IMR-90 (cell line): Measurements from ENCODE around the gene COLGALT1. TPM values are rescaled to one million over a fixed set of nuclear protein-coding genes. Genes with fewer than 3 reads are reported as not detected.

Experiments used
- ATAC-seq: fragments of 200-7000 bp; cut with Tn5 transposase; 2 replicates; pipeline ENCODE4 v1.9.1; 2020; ENCODE audit warnings: low read depth, mild to moderate bottlenecking, moderate library complexity
- BruUV-seq: library from RNA; stranded (reverse); fragments of 400-500 nt; replicated peaks from 2 replicates; lab custom pipeline; 2021; lab: Mats Ljungman, UMichigan
- CTCF ChIA-PET: fragments of 300-600 bp; formaldehyde crosslinking; extraction: SDS; loops from one replicate; lab custom pipeline; 2021; ENCODE audit warnings: antibody characterized with exemption; lab: Yijun Ruan, JAX
- POLR2A ChIA-PET: fragments of 300-600 bp; sonication (Branson Sonifier 250); formaldehyde crosslinking; loops from one replicate; lab custom pipeline; 2022; ENCODE audit warnings: antibody characterized with exemption; ENCODE audit not compliant: unreplicated experiment; lab: Charles Lee
- DNase-seq: peaks from one replicate; pipeline ENCODE4 v3.0.0; 2013
- H2AFZ ChIP-seq: replicated peaks from 2 replicates; pipeline ENCODE3; 2013; ENCODE audit warnings: low read length, mild to moderate bottlenecking; ENCODE audit not compliant: poor library complexity
- H2AK5ac ChIP-seq: 2 replicates; pipeline ENCODE4 v1.6.1; 2013; ENCODE audit warnings: low read depth, low read length, inconsistent platforms
- H2AK9ac ChIP-seq: replicated peaks from 2 replicates; pipeline ENCODE3; 2013; ENCODE audit warnings: mild to moderate bottlenecking, low read depth, low read length, moderate library complexity; ENCODE audit not compliant: poor library complexity
- H2BK120ac ChIP-seq: 2 replicates; pipeline ENCODE4 v1.6.1; 2013; ENCODE audit warnings: low read depth, low read length, inconsistent platforms
- H2BK15ac ChIP-seq: 3 replicates; pipeline ENCODE4 v1.6.1; 2013; ENCODE audit warnings: low read depth, low read length, inconsistent platforms
- H2BK20ac ChIP-seq: 2 replicates; pipeline ENCODE4 v1.6.1; 2013; ENCODE audit warnings: low read depth, mild to moderate bottlenecking, inconsistent platforms, low read length, moderate library complexity
- H2BK5ac ChIP-seq: 2 replicates; pipeline ENCODE4 v1.6.1; 2013; ENCODE audit warnings: mild to moderate bottlenecking, low read depth, low read length, inconsistent platforms; ENCODE audit not compliant: poor library complexity, severe bottlenecking
- H3K14ac ChIP-seq: replicated peaks from 2 replicates; pipeline ENCODE4 v1.6.1; 2013; ENCODE audit warnings: low read depth, low read length, inconsistent platforms
- H3K18ac ChIP-seq: 2 replicates; pipeline ENCODE4 v1.6.1; 2013; ENCODE audit warnings: low read depth, low read length, control low read depth
- H3K23ac ChIP-seq: 2 replicates; pipeline ENCODE4 v1.6.1; 2013; ENCODE audit warnings: low read depth, low read length, inconsistent platforms
- H3K27ac ChIP-seq: 2 replicates; pipeline ENCODE4 v1.5.1; 2013; ENCODE audit warnings: mild to moderate bottlenecking, control low read depth, low read length; ENCODE audit not compliant: insufficient read depth
- H3K27me3 ChIP-seq: 2 replicates; pipeline ENCODE4 v1.6.1; 2013; ENCODE audit warnings: low read length; ENCODE audit not compliant: control insufficient read depth, insufficient read depth
- H3K36me3 ChIP-seq: 2 replicates; pipeline ENCODE4 v1.6.1; 2013; ENCODE audit warnings: low read length, mixed read lengths; ENCODE audit not compliant: control insufficient read depth, insufficient read depth
- H3K4ac ChIP-seq: 2 replicates; pipeline ENCODE4 v1.6.1; 2013; ENCODE audit warnings: low read depth, low read length, inconsistent platforms
- H3K4me1 ChIP-seq: 2 replicates; pipeline ENCODE4 v1.6.1; 2013; ENCODE audit warnings: low read length, mixed read lengths; ENCODE audit not compliant: control insufficient read depth, insufficient read depth
- H3K4me2 ChIP-seq: 2 replicates; pipeline ENCODE4 v1.6.1; 2013; ENCODE audit warnings: low read depth, mild to moderate bottlenecking, control low read depth, low read length, moderate library complexity
- H3K4me3 ChIP-seq: 2 replicates; pipeline ENCODE4 v1.5.1; 2013; ENCODE audit warnings: low read depth, mild to moderate bottlenecking, control low read depth, low read length, moderate library complexity; ENCODE audit not compliant: insufficient read depth
- H3K56ac ChIP-seq: 2 replicates; pipeline ENCODE4 v1.6.1; 2013; ENCODE audit warnings: low read length, inconsistent platforms; ENCODE audit not compliant: insufficient read depth; ENCODE audit errors: extremely low read depth
- H3K79me1 ChIP-seq, 2 experiments: 2 replicates each; pipeline ENCODE4 v1.6.1; 2013; ENCODE audit warnings: low read length in 2 of 2, inconsistent platforms in 1 of 2, low read depth in 1 of 2
- H3K9ac ChIP-seq: 2 replicates; pipeline ENCODE4 v1.6.1; 2013; ENCODE audit warnings: low read depth, low read length, control low read depth
- H3K9me1 ChIP-seq: 2 replicates; pipeline ENCODE4 v1.6.1; 2013; ENCODE audit warnings: low read length, inconsistent platforms; ENCODE audit not compliant: insufficient read depth
- H3K9me3 ChIP-seq: 2 replicates; pipeline ENCODE4 v1.6.1; 2013; ENCODE audit warnings: low read length; ENCODE audit not compliant: control insufficient read depth, insufficient read depth
- H4K20me1 ChIP-seq: 2 replicates; pipeline ENCODE4 v1.6.1; 2013; ENCODE audit warnings: low read length, inconsistent platforms; ENCODE audit not compliant: insufficient read depth
- H4K5ac ChIP-seq: 2 replicates; pipeline ENCODE4 v1.6.1; 2013; ENCODE audit warnings: mild to moderate bottlenecking, low read depth, low read length, control low read depth
- H4K8ac ChIP-seq, 2 experiments: 2 replicates each; pipeline ENCODE4 v1.6.1; 2013; ENCODE audit warnings: low read depth in 2 of 2, low read length in 2 of 2, control low read depth in 1 of 2, inconsistent platforms in 1 of 2
- H4K91ac ChIP-seq: 2 replicates; pipeline ENCODE4 v1.6.1; 2013; ENCODE audit warnings: low read depth, low read length, inconsistent platforms; ENCODE audit not compliant: insufficient read depth
- BHLHE40 ChIP-seq: fragments of 150-350 bp; IDR thresholded peaks from 2 replicates; pipeline ENCODE4 v1.6.1; 2016; ENCODE audit warnings: mild to moderate bottlenecking, low read depth, low read length
- CHD1 ChIP-seq: IDR thresholded peaks from 2 replicates; pipeline ENCODE4 v1.6.1; 2012; ENCODE audit warnings: low read depth, low read length, improper control_type of control experiment
- MAFK ChIP-seq: IDR thresholded peaks from 2 replicates; pipeline ENCODE4 v1.6.1; 2012; ENCODE audit warnings: low read depth, low read length, improper control_type of control experiment
- MAZ ChIP-seq: IDR thresholded peaks from 2 replicates; pipeline ENCODE4 v1.6.1; 2012; ENCODE audit warnings: low read depth, mild to moderate bottlenecking, low read length, improper control_type of control experiment, moderate library complexity, borderline replicate concordance
- MXI1 ChIP-seq: IDR thresholded peaks from 2 replicates; pipeline ENCODE4 v1.6.1; 2012; ENCODE audit warnings: low read depth, mild to moderate bottlenecking, low read length, moderate library complexity, borderline replicate concordance
- POLR2A ChIP-seq: IDR thresholded peaks from 2 replicates; pipeline ENCODE4 v1.6.1; 2012; ENCODE audit warnings: mild to moderate bottlenecking, low read depth, low read length
- RAD21 ChIP-seq: IDR thresholded peaks from 2 replicates; pipeline ENCODE4 v1.6.1; 2012; ENCODE audit warnings: low read length, improper control_type of control experiment
- RCOR1 ChIP-seq: IDR thresholded peaks from 2 replicates; pipeline ENCODE4 v1.6.1; 2012; ENCODE audit warnings: mild to moderate bottlenecking, low read length, improper control_type of control experiment; ENCODE audit not compliant: insufficient replicate concordance
- RFX5 ChIP-seq: IDR thresholded peaks from 2 replicates; pipeline ENCODE4 v1.8.0; 2012; ENCODE audit warnings: low read depth, mild to moderate bottlenecking, low read length, moderate library complexity
- SMC3 ChIP-seq: fragments of 150-350 bp; IDR thresholded peaks from 2 replicates; pipeline ENCODE4 v1.6.1; 2016; ENCODE audit warnings: low read depth, mild to moderate bottlenecking, antibody characterized with exemption, low read length, moderate library complexity
- WGBS, 2 experiments: methylation state at CpG; one replicate each; pipeline versions ENCODE4 v1.1.5 to v1.1.7; 2013; ENCODE audit warnings: missing lambda C conversion rate in 2 of 2; ENCODE audit not compliant: insufficient read length in 1 of 2; ENCODE audit errors: extremely low coverage in 2 of 2; 5-methylcytosine and 5-hydroxymethylcytosine counted together
- dilution Hi-C: fragments of 300-500 bp; cut with HindIII; formaldehyde crosslinking; loops from one replicate; pipeline ENCODE4 v1.14.3; 2018; ENCODE audit warnings: low sequenced_read_pairs; ENCODE audit not compliant: unreplicated experiment
- in situ Hi-C: fragments of 300-500 bp; cut with MboI; formaldehyde crosslinking; loops from 3 replicates; pipeline ENCODE4 v1.14.3; 2019; ENCODE audit warnings: low sequenced_read_pairs, inconsistent platforms, mixed read lengths
- intact Hi-C: fragments of 100-400 bp; cut with micrococcal nuclease; formaldehyde crosslinking; loops from 2 replicates; pipeline ENCODE4 v1.10.0; 2022
- polyA plus RNA-seq, 3 experiments: library from polyadenylated mRNA; depleted of rRNA; stranded (reverse); fragments of >200 nt; gene quantifications; 2 replicates each; pipeline ENCODE4 v1.2.3, GENCODE V29; 2012; ENCODE audit warnings: low replicate concordance in 1 of 3
- total RNA-seq: library from RNA; depleted of rRNA; stranded (reverse); fragments of >200 nt; gene quantifications from 2 replicates; pipeline ENCODE4 v1.2.3, GENCODE V29; 2012
- TF ChIP-seq, protein P1 (sequence below): fragments of 150-350 bp; IDR thresholded peaks from 2 replicates; pipeline ENCODE4 v1.6.1; 2017; ENCODE audit warnings: mild to moderate bottlenecking, antibody characterized with exemption, low read length, low read depth
- TF ChIP-seq, protein P2 (sequence below): conservative IDR thresholded peaks from 2 replicates; pipeline ENCODE4 v1.5.1; 2012; ENCODE audit warnings: mild to moderate bottlenecking, low read depth, low read length, improper control_type of control experiment

The COLGALT1 gene
- total and polyA plus RNA-seq, 2 of the 4 experiments (the other 2 are of a cell fraction), result 77.1 to 117 TPM

DNA sequence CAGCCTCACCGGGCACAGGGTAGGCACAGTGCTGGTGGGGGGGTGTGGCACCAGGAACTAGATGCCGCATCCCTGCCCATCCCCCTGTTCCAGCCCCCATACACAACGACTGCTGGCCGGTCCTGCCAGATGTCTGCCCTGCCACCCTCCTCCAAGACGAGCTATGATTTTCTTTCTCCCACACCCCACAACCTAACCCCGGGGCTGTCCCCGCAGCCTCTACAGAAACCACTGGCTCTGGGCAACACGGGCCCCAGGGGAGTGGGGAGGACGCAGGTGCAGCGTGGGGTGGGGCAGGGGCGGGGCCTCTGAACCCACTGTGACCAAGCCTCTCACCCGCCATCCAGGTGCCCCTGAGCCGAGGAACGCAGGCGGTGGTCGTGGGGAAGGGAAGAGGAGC is 28.5 kb upstream of the COLGALT1 start:
- no peak overlapping the region for H3K18ac ChIP-seq
- H3K4ac ChIP-seq, result no peak overlapping the region
- H3K4me3 ChIP-seq, result no peak overlapping the region
- H4K8ac ChIP-seq, result no peak overlapping the region
- H3K9me1 ChIP-seq, result peaks cover 3% of the 10 kb centered on the region; the same call in 1 of the 2 replicates
- peaks cover 2% of the 10 kb centered on the region; the same call in 1 of the 2 replicates for H3K4me1 ChIP-seq
- no peak overlapping the region for H3K14ac ChIP-seq
- H3K27me3 ChIP-seq, result no peaks in the 10 kb centered on the region; the same call in 1 of the 2 replicates
- BruUV-seq, result no TSS peak
- H4K5ac ChIP-seq, result no peak overlapping the region
- ATAC-seq (no peak), DNase-seq (no peak)
- in situ Hi-C loops, result no loop called here
- dilution Hi-C loops, result no loop called here
- no peaks in the 10 kb centered on the region for H4K20me1 ChIP-seq
- no peak overlapping the region for H2BK5ac ChIP-seq
- H3K9ac ChIP-seq, result no peak overlapping the region
- no peak overlapping the region for H4K91ac ChIP-seq
- no peaks in the 10 kb centered on the region for H3K36me3 ChIP-seq
- H2AK9ac ChIP-seq, result no peak overlapping the region
- H2BK20ac ChIP-seq, result no peak overlapping the region
- peaks cover 14% of the 10 kb centered on the region for H3K9me3 ChIP-seq
- no peaks in the 10 kb centered on the region for H3K79me1 ChIP-seq
- no peak overlapping the region for H2BK15ac ChIP-seq
- TF ChIP-seq CHD1, result no peak
- no peak for TF ChIP-seq RAD21
- TF ChIP-seq RFX5, result no peak
- no peak for TF ChIP-seq MAZ
- TF ChIP-seq BHLHE40, result no peak
- TF ChIP-seq SMC3, result no peak
- TF ChIP-seq, protein P1, sequence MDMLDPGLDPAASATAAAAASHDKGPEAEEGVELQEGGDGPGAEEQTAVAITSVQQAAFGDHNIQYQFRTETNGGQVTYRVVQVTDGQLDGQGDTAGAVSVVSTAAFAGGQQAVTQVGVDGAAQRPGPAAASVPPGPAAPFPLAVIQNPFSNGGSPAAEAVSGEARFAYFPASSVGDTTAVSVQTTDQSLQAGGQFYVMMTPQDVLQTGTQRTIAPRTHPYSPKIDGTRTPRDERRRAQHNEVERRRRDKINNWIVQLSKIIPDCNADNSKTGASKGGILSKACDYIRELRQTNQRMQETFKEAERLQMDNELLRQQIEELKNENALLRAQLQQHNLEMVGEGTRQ, result no peak
- no peak for TF ChIP-seq MXI1
- TF ChIP-seq POLR2A, result no peak
- TF ChIP-seq, protein P2, sequence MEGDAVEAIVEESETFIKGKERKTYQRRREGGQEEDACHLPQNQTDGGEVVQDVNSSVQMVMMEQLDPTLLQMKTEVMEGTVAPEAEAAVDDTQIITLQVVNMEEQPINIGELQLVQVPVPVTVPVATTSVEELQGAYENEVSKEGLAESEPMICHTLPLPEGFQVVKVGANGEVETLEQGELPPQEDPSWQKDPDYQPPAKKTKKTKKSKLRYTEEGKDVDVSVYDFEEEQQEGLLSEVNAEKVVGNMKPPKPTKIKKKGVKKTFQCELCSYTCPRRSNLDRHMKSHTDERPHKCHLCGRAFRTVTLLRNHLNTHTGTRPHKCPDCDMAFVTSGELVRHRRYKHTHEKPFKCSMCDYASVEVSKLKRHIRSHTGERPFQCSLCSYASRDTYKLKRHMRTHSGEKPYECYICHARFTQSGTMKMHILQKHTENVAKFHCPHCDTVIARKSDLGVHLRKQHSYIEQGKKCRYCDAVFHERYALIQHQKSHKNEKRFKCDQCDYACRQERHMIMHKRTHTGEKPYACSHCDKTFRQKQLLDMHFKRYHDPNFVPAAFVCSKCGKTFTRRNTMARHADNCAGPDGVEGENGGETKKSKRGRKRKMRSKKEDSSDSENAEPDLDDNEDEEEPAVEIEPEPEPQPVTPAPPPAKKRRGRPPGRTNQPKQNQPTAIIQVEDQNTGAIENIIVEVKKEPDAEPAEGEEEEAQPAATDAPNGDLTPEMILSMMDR, result no peak
- TF ChIP-seq MAFK, result no peak
- TF ChIP-seq RCOR1, result no peak
- ChIA-PET POLR2A (no interaction called here), CTCF (interaction anchor here (0.6 kb wide), 1 partner anchor 13 kb away, joined by 3 read pairs; no protein-coding TSS in a partner anchor)
- no peak overlapping the region for H2AFZ ChIP-seq
- H2AK5ac ChIP-seq, result no peak overlapping the region
- no peak overlapping the region for H3K27ac ChIP-seq
- no peak overlapping the region for H3K56ac ChIP-seq
- no peak overlapping the region for H3K23ac ChIP-seq
- 75% methylated on average over 4 of the region's 16 CpGs; no CpG with 5 or more reads in 1 of the 2 experiments for WGBS, 2 experiments
- intact Hi-C loops, result no loop called here
- H3K4me2 ChIP-seq, result no peak overlapping the region
- H2BK120ac ChIP-seq, result no peak overlapping the region
